H9 (cell line): ENCODE data around the gene TSC22D4. TPM values are rescaled to one million over a fixed set of nuclear protein-coding genes. Genes with fewer than 3 reads are reported as not detected.

Experiments used
- DNase-seq: peaks from one replicate; pipeline ENCODE4 v3.0.0-alpha.2; 2017
- H2AFZ ChIP-seq: one replicate; pipeline ENCODE4 v1.6.1; 2013; ENCODE audit warnings: mild to moderate bottlenecking, low read length, control low read depth, moderate library complexity
- H2AK5ac ChIP-seq: 2 replicates; pipeline ENCODE4 v1.6.1; 2013; ENCODE audit warnings: low read length, control low read depth, mixed read lengths; ENCODE audit not compliant: insufficient read length
- H2BK120ac ChIP-seq: one replicate; pipeline ENCODE4 v1.6.1; 2013; ENCODE audit warnings: low read depth, mild to moderate bottlenecking, low read length, control low read depth, inconsistent platforms; ENCODE audit not compliant: poor library complexity, severe bottlenecking
- H2BK12ac ChIP-seq: 2 replicates; pipeline ENCODE4 v1.6.1; 2013; ENCODE audit warnings: low read length, control low read depth, mixed read lengths, low read depth; ENCODE audit not compliant: insufficient read length
- H2BK15ac ChIP-seq: 2 replicates; pipeline ENCODE4 v1.6.1; 2013; ENCODE audit warnings: low read depth, low read length, control low read depth
- H2BK20ac ChIP-seq: one replicate; pipeline ENCODE4 v1.6.1; 2013; ENCODE audit warnings: low read depth, mild to moderate bottlenecking, low read length, control low read depth, inconsistent platforms; ENCODE audit not compliant: poor library complexity, severe bottlenecking
- H2BK5ac ChIP-seq: 2 replicates; pipeline ENCODE4 v1.6.1; 2013; ENCODE audit warnings: low read length, control low read depth, mixed read lengths; ENCODE audit not compliant: insufficient read length
- H3K14ac ChIP-seq: 2 replicates; pipeline ENCODE4 v1.6.1; 2013; ENCODE audit warnings: low read length, control low read depth; ENCODE audit not compliant: insufficient read depth
- H3K18ac ChIP-seq: 2 replicates; pipeline ENCODE4 v1.6.1; 2013; ENCODE audit warnings: low read depth, mild to moderate bottlenecking, mixed read lengths, low read length, control low read depth; ENCODE audit not compliant: insufficient read length
- H3K23ac ChIP-seq: 2 replicates; pipeline ENCODE4 v1.6.1; 2013; ENCODE audit warnings: low read length, control low read depth, mixed read lengths, low read depth; ENCODE audit not compliant: insufficient read length
- H3K23me2 ChIP-seq: 2 replicates; pipeline ENCODE4 v1.6.1; 2013; ENCODE audit warnings: low read depth, mild to moderate bottlenecking, mixed read lengths, low read length, control low read depth; ENCODE audit not compliant: insufficient read length, poor library complexity, severe bottlenecking
- H3K27ac ChIP-seq: 2 replicates; pipeline ENCODE4 v1.5.1; 2013; ENCODE audit warnings: low read length, control low read depth, mixed read lengths, low read depth; ENCODE audit not compliant: insufficient read length
- H3K27me3 ChIP-seq: 2 replicates; pipeline ENCODE4 v1.6.1; 2013; ENCODE audit warnings: low read length, control low read depth, inconsistent platforms; ENCODE audit not compliant: insufficient read depth
- H3K4ac ChIP-seq: 2 replicates; pipeline ENCODE4 v1.6.1; 2013; ENCODE audit warnings: low read depth, mild to moderate bottlenecking, control low read depth, inconsistent platforms, low read length, moderate library complexity
- H3K4me1 ChIP-seq: 2 replicates; pipeline ENCODE4 v1.6.1; 2013; ENCODE audit warnings: low read length, control low read depth, inconsistent platforms; ENCODE audit not compliant: insufficient read depth
- H3K4me2 ChIP-seq: 2 replicates; pipeline ENCODE4 v1.6.1; 2013; ENCODE audit warnings: low read length, control low read depth, mixed read lengths; ENCODE audit not compliant: insufficient read length, insufficient read depth
- H3K56ac ChIP-seq: 2 replicates; pipeline ENCODE4 v1.6.1; 2013; ENCODE audit warnings: low read depth, mild to moderate bottlenecking, mixed read lengths, low read length, control low read depth; ENCODE audit not compliant: insufficient read length
- H3K79me1 ChIP-seq: 2 replicates; pipeline ENCODE4 v1.6.1; 2013; ENCODE audit warnings: low read depth, mild to moderate bottlenecking, moderate library complexity, low read length, control low read depth, inconsistent platforms; ENCODE audit not compliant: insufficient read depth, poor library complexity, severe bottlenecking
- H3K79me2 ChIP-seq: 2 replicates; pipeline ENCODE4 v1.6.1; 2013; ENCODE audit warnings: low read length, control low read depth, inconsistent platforms; ENCODE audit not compliant: insufficient read depth
- H3K9ac ChIP-seq: 2 replicates; pipeline ENCODE4 v1.6.1; 2013; ENCODE audit warnings: low read length, control low read depth, mixed read lengths; ENCODE audit not compliant: insufficient read length; ENCODE audit errors: extremely low read depth
- H3K9me3 ChIP-seq: one replicate; pipeline ENCODE4 v1.6.1; 2013; ENCODE audit warnings: low read depth, low read length, inconsistent platforms; ENCODE audit not compliant: control insufficient read depth
- H3T11ph ChIP-seq: one replicate; pipeline ENCODE4 v1.6.1; 2013; ENCODE audit warnings: mild to moderate bottlenecking, low read length, control low read depth, inconsistent platforms
- H4K20me1 ChIP-seq: one replicate; pipeline ENCODE4 v1.6.1; 2013; ENCODE audit not compliant: control insufficient read depth, insufficient read length, insufficient read depth
- H4K5ac ChIP-seq: 2 replicates; pipeline ENCODE4 v1.6.1; 2013; ENCODE audit warnings: low read depth, mild to moderate bottlenecking, mixed read lengths, low read length, control low read depth; ENCODE audit not compliant: insufficient read length
- H4K8ac ChIP-seq: replicated peaks from 2 replicates; pipeline ENCODE4 v1.6.1; 2013; ENCODE audit warnings: low read length, control low read depth, mixed read lengths, low read depth; ENCODE audit not compliant: insufficient read length
- H4K91ac ChIP-seq: 2 replicates; pipeline ENCODE4 v1.6.1; 2013; ENCODE audit warnings: low read depth, mild to moderate bottlenecking, moderate library complexity, mixed read lengths, low read length, control low read depth; ENCODE audit not compliant: insufficient read length
- H3K27ac Mint-ChIP-seq, 3 experiments: 2 replicates in 2 of 3; 3 replicates in 1 of 3; pipeline ENCODE4 v1.8.0; 2020 to 2021; ENCODE audit warnings: mixed read lengths in 3 of 3, mild to moderate bottlenecking in 1 of 3, moderate library complexity in 1 of 3
- H3K27me3 Mint-ChIP-seq: 2 replicates; pipeline ENCODE4 v1.8.0; 2021; ENCODE audit warnings: low read depth, mild to moderate bottlenecking, moderate library complexity, mixed read lengths
- H3K36me3 Mint-ChIP-seq, 3 experiments: 2 replicates in 2 of 3; 3 replicates in 1 of 3; pipeline ENCODE4 v1.8.0; 2020 to 2021; ENCODE audit warnings: low read depth in 3 of 3, mixed read lengths in 3 of 3; ENCODE audit not compliant: insufficient read depth in 1 of 3
- H3K4me1 Mint-ChIP-seq, 2 experiments: 2 replicates each; pipeline ENCODE4 v1.8.0; 2020; ENCODE audit warnings: mixed read lengths in 2 of 2
- H3K4me3 Mint-ChIP-seq, 2 experiments: 2 replicates in 1 of 2; 3 replicates in 1 of 2; pipeline ENCODE4 v1.8.0; 2020 to 2021; ENCODE audit warnings: mild to moderate bottlenecking in 2 of 2, mixed read lengths in 2 of 2, moderate library complexity in 1 of 2
- H3K9me3 Mint-ChIP-seq, 2 experiments: 2 replicates in 1 of 2; 3 replicates in 1 of 2; pipeline ENCODE4 v1.8.0; 2020; ENCODE audit warnings: mild to moderate bottlenecking in 2 of 2, mixed read lengths in 2 of 2, moderate library complexity in 1 of 2
- CTCF ChIP-seq: fragments of 200-600 bp; sonication (generic); conservative IDR thresholded peaks from 3 replicates; pipeline ENCODE4 v1.8.0; 2021; ENCODE audit warnings: antibody characterized with exemption, mild to moderate bottlenecking
- WGBS: extraction: QIAGEN DNeasy Blood & Tissue Kit; methylation state at CpG from one replicate; pipeline ENCODE4 v1.1.7; 2013; ENCODE audit warnings: missing lambda C conversion rate, low lambda C conversion rate, mixed read lengths; ENCODE audit not compliant: insufficient read length; ENCODE audit errors: extremely low coverage; 5-methylcytosine and 5-hydroxymethylcytosine counted together
- total RNA-seq: library from RNA; stranded (reverse); gene quantifications from 2 replicates; pipeline ENCODE4 v1.2.1, GENCODE V29; 2021

Gene TSC22D4
- total RNA-seq, 1 experiment from 2014 or later, result 17.5 TPM

- H2BK15ac ChIP-seq, result no peak within 1 kb of the TSS
- peak; percentile 96 for DNase-seq
- no peak within 1 kb of the TSS for H2BK5ac ChIP-seq
- H3K4ac ChIP-seq, result no peak within 1 kb of the TSS; the same call in 1 of the 2 replicates
- peak within 1 kb of the TSS; percentile 68 for H3K27ac ChIP-seq
- peak within 1 kb of the TSS; percentile 100 for H3K27ac Mint-ChIP-seq
- H3K4me3 Mint-ChIP-seq, result peak within 1 kb of the TSS; percentile 95 to 98
- H3K27me3 Mint-ChIP-seq, result peaks cover 25% of the 10 kb centered on the region
- no peak within 1 kb of the TSS for H2BK120ac ChIP-seq
- peak within 1 kb of the TSS; percentile 95 for H3K14ac ChIP-seq
- H4K20me1 ChIP-seq, result no peaks in the 10 kb centered on the region
- no peak within 1 kb of the TSS for H3K56ac ChIP-seq
- H3T11ph ChIP-seq, result no peak within 1 kb of the TSS
- H3K23me2 ChIP-seq, result peaks cover 4% of the 10 kb centered on the region
- H3K79me1 ChIP-seq, result peaks cover 3% of the 10 kb centered on the region
- H4K5ac ChIP-seq, result no peak within 1 kb of the TSS
- no peaks in the 10 kb centered on the region for H3K27me3 ChIP-seq
- no peak for TF ChIP-seq CTCF
- no peak within 1 kb of the TSS for H3K23ac ChIP-seq
- no peak within 1 kb of the TSS for H4K91ac ChIP-seq
- no peaks in the 10 kb centered on the region; the same call in 1 of the 2 replicates for H3K79me2 ChIP-seq
- H3K4me1 ChIP-seq, result no peaks in the 10 kb centered on the region
- H3K4me1 Mint-ChIP-seq, result peaks cover 28% of the 10 kb centered on the region in 2 experiments
- peaks cover 21 to 30% (median 24%) of the 10 kb centered on the region in 3 experiments for H3K36me3 Mint-ChIP-seq
- H3K4me2 ChIP-seq, result peak within 1 kb of the TSS; percentile 68
- no peaks in the 10 kb centered on the region for H3K9me3 ChIP-seq
- peak within 1 kb of the TSS; percentile 97 for H3K18ac ChIP-seq
- H2BK20ac ChIP-seq, result no peak within 1 kb of the TSS
- peaks cover 4 to 14% of the 10 kb centered on the region in 2 experiments; a peak in 3 of 5 replicates for H3K9me3 Mint-ChIP-seq
- WGBS, result no CpG with 5 or more reads among the region's 66 CpGs
- no peak within 1 kb of the TSS for H4K8ac ChIP-seq
- H2BK12ac ChIP-seq, result no peak within 1 kb of the TSS
- H2AFZ ChIP-seq, result no peak within 1 kb of the TSS
- H3K9ac ChIP-seq, result peak within 1 kb of the TSS; percentile 86
- H2AK5ac ChIP-seq, result no peak within 1 kb of the TSS
These were observed 50.6 kb downstream of the TSC22D4 start, which contains the start of gene ZCWPW1 for GRCh38 chr7:100428199-100428966. Gene ZCWPW1 (minus strand): TSS chr7:100428703. CDS start chr7:100420649, 8,054 bp downstream.
